ENCODE measurements around the gene LCN10.
"Not testable (repeated sequence)": the region's sequence is repeated elsewhere in the genome, so short reads cannot be mapped to it uniquely, and the experiment has no call there.

LCN10 gene

GRCh38 chr9:136742591-136743391 is at the start of gene LCN10:
TSS of gene LCN10 (minus strand) at chr9:136742940. CDS start at chr9:136742903, 37 bp downstream.
- no peak for DNase-seq (ENCODE audit: low read depth)

- DNase-seq (ENCODE audit: low read depth): peak; percentile 39
Observed at GRCh38 chr9:136791516-136792276, 49.0 kb upstream of the LCN10 start.

- peak; percentile 100 for DNase-seq (ENCODE audit: low read depth)
Observed at GRCh38 chr9:136790640-136791515, 48.1 kb upstream of the LCN10 start, which contains the start of gene TMEM141. TSS of gene TMEM141 (plus strand) at chr9:136791344. CDS start at chr9:136791371, 27 bp downstream.

- no peak for DNase-seq (ENCODE audit: low read depth)
Observed at GRCh38 chr9:136789523-136789937, 46.8 kb upstream of the LCN10 start.

GRCh38 chr9:136788644-136789522 is 46.1 kb upstream of the LCN10 start:
- not testable (repeated sequence) for DNase-seq (ENCODE audit: low read depth)

- peak; percentile 39 for DNase-seq (ENCODE audit: low read depth)
Observed at GRCh38 chr9:136787690-136788400, 45.1 kb upstream of the LCN10 start.

GRCh38 chr9:136786983-136787382 is 44.2 kb upstream of the LCN10 start:
- not testable (repeated sequence) for DNase-seq (ENCODE audit: low read depth)

GRCh38 chr9:136786451-136786850 is 43.7 kb upstream of the LCN10 start:
- DNase-seq (ENCODE audit: low read depth): no peak

GRCh38 chr9:136785565-136786355 is 43.0 kb upstream of the LCN10 start:
- not testable (repeated sequence) for DNase-seq (ENCODE audit: low read depth)

GRCh38 chr9:136784997-136785361 is 42.2 kb upstream of the LCN10 start:
- no peak for DNase-seq (ENCODE audit: low read depth)

GRCh38 chr9:136784249-136784996 is 41.7 kb upstream of the LCN10 start:
- no peak for DNase-seq (ENCODE audit: low read depth)

GRCh38 chr9:136782452-136782851 is 39.7 kb upstream of the LCN10 start:
- DNase-seq (ENCODE audit: low read depth): no peak

- DNase-seq (ENCODE audit: low read depth): no peak
Observed at GRCh38 chr9:136779808-136780207, 37.1 kb upstream of the LCN10 start.

GRCh38 chr9:136777359-136777758 is 34.6 kb upstream of the LCN10 start:
- DNase-seq (ENCODE audit: low read depth): no peak

GRCh38 chr9:136776947-136777346 is 34.2 kb upstream of the LCN10 start:
- no peak for DNase-seq (ENCODE audit: low read depth)

- no peak for DNase-seq (ENCODE audit: low read depth)
Observed at GRCh38 chr9:136775191-136775590, 32.5 kb upstream of the LCN10 start.

GRCh38 chr9:136774416-136775045 is 31.8 kb upstream of the LCN10 start:
- DNase-seq (ENCODE audit: low read depth): no peak

- no peak for DNase-seq (ENCODE audit: low read depth)
Observed at GRCh38 chr9:136773386-136774044, 30.8 kb upstream of the LCN10 start.
